ENCODE measurements around the gene ZNRF3. TPM values are rescaled to one million over a fixed set of nuclear protein-coding genes. Genes with fewer than 3 reads are reported as not detected.

ZNRF3 gene
- total RNA-seq, 6 donors from 2014 or later: 11.4 to 16.9 (median 14.4) TPM

DNA sequence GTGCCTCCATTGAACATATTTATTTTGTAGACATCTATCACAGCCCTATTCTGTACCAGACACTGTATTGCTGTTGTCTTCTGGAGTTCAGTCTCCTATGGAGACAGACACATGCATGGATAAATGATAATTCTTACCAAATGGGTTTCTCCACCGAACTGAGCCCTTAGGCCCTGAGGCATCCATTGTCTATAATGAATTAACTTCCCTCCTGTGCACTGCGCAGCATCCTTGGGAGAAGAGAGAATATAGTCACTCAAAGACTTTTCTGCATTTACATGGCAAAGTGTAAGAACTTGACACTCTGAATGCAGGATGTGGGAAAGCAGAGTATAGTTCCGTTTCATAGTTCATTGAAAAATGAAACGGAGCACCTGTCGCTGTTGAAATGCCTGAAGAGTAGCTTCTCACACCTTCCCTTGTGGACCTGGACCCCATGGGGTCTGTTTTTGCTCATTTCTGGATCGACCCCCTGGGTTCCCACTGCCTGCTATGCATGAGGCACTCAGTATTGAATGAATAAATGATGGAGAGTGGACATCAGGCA, 6.2 kb downstream of the ZNRF3 start:
- H3K4me1 ChIP-seq: peaks cover 16 to 43% (median 25%) of the 10 kb centered on the region in 4 donors

GRCh38 chr22:28891156-28891733, 7.9 kb downstream of the ZNRF3 start:
- no peak for ATAC-seq (ENCODE audit: low FRiP score in 2 of 2)
- Histone ChIP-seq H3K4me3 (no peak overlapping the region), H3K9me3 (no peaks in the 10 kb centered on the region), H3K27me3 (no peaks in the 10 kb centered on the region), H3K27ac (no peak overlapping the region), H3K36me3 (no peaks in the 10 kb centered on the region), H3K4me1 (peaks cover 3 to 35% (median 20%) of the 10 kb centered on the region in 4 donors)
- DNase-seq: no peak
- TF ChIP-seq EP300 (IDR thresholded peaks at IDR 0.05) (no peak), POLR2A (IDR thresholded peaks at IDR 0.05) (no peak), POLR2AphosphoS5 (IDR thresholded peaks at IDR 0.05) (no peak), CTCF (IDR thresholded peaks at IDR 0.05) (no peak)
- WGBS, 2 donors: 85 to 86% methylated on average over 2 of the region's 2 CpGs

More for the DNA sequence above, 6.2 kb downstream of the ZNRF3 start:
- Histone ChIP-seq H3K9me3 (no peaks in the 10 kb centered on the region), H3K36me3 (no peaks in the 10 kb centered on the region), H3K4me3 (no peak overlapping the region), H3K27ac (no peak overlapping the region), H3K27me3 (no peaks in the 10 kb centered on the region)
- TF ChIP-seq CTCF (IDR thresholded peaks at IDR 0.05): no peak
- 81 to 88% methylated on average over 6 of the region's 6 CpGs for WGBS, 2 donors
- no peak for DNase-seq
- no peak for ATAC-seq (ENCODE audit: low FRiP score in 2 of 2)

GRCh38 chr22:28892175-28892731, 8.9 kb downstream of the ZNRF3 start:
- Histone ChIP-seq H3K36me3 (no peaks in the 10 kb centered on the region), H3K9me3 (no peaks in the 10 kb centered on the region), H3K4me3 (no peak overlapping the region), H3K27me3 (no peaks in the 10 kb centered on the region), H3K27ac (no peak overlapping the region), H3K4me1 (peaks cover 3 to 37% (median 22%) of the 10 kb centered on the region in 4 donors)
- 62 to 65% methylated on average over 5 of the region's 5 CpGs for WGBS, 2 donors
- no peak for TF ChIP-seq POLR2A (IDR thresholded peaks at IDR 0.05)
- DNase-seq (no peak), ATAC-seq (ENCODE audit: low FRiP score in 2 of 2) (no peak)

- 84 to 87% methylated on average over 4 of the region's 4 CpGs for WGBS, 2 donors
- ATAC-seq (ENCODE audit: low FRiP score in 2 of 2) (no peak), DNase-seq (no peak)
- H3K27ac ChIP-seq: no peak overlapping the region
- peaks cover 3 to 43% (median 20%) of the 10 kb centered on the region in 4 donors for H3K4me1 ChIP-seq
- H3K27me3 ChIP-seq: no peaks in the 10 kb centered on the region
- H3K9me3 ChIP-seq: no peaks in the 10 kb centered on the region
- H3K4me3 ChIP-seq: no peak overlapping the region
- TF ChIP-seq EP300 (IDR thresholded peaks at IDR 0.05) (no peak), CTCF (IDR thresholded peaks at IDR 0.05) (no peak), POLR2AphosphoS5 (IDR thresholded peaks at IDR 0.05) (no peak), POLR2A (IDR thresholded peaks at IDR 0.05) (no peak)
- H3K36me3 ChIP-seq: no peaks in the 10 kb centered on the region
Measured at GRCh38 chr22:28893810-28894209, 10.4 kb downstream of the ZNRF3 start.

DNA sequence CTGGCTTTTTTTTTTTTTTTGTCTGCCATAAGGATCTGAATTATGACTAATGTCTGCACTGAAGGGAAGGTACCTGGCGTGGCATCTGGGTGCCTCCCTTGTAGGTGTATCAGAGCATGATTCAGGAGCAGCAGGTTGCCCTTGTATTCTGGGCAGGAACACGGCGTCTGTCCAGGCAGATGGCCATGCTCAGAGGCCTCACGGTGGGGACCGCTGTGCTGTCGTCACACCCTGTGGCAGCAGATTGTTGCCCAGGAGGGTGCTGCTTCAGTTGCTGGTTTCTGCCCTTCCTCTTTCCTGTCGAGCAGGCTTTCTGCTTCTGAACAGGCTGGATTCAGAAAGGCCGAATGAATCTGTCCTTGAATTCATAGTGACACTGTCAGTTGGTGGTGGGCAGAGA, 11.0 kb downstream of the ZNRF3 start:
- TF ChIP-seq POLR2AphosphoS5 (IDR thresholded peaks at IDR 0.05) (no peak), CTCF (IDR thresholded peaks at IDR 0.05) (no peak), POLR2A (IDR thresholded peaks at IDR 0.05) (no peak), EP300 (IDR thresholded peaks at IDR 0.05) (no peak)
- peak in 1 of 2 donors; percentile 22 for DNase-seq
- 37 to 43% methylated on average over 5 to 8 of the region's 8 CpGs for WGBS, 2 donors

More for the DNA sequence above, 11.0 kb downstream of the ZNRF3 start:
- Histone ChIP-seq H3K4me3 (no peak overlapping the region), H3K36me3 (no peaks in the 10 kb centered on the region), H3K9me3 (no peaks in the 10 kb centered on the region), H3K27ac (no peak overlapping the region), H3K27me3 (no peaks in the 10 kb centered on the region), H3K4me1 (peaks cover 3 to 43% (median 20%) of the 10 kb centered on the region in 4 donors)
- no peak for ATAC-seq (ENCODE audit: low FRiP score in 2 of 2)

Measured in upper lobe of left lung (tissue), 6 donors.